Measurements from ENCODE around the gene MRPS27. TPM values are rescaled to one million over a fixed set of nuclear protein-coding genes. Genes with fewer than 3 reads are reported as not detected.

MRPS27 gene
- total and polyA plus RNA-seq, 9 of the 15 experiments (the other 6 are each of a cell fraction or from before 2014, with no cell fraction given) = 73.6 to 144 (median 106) TPM

DNA sequence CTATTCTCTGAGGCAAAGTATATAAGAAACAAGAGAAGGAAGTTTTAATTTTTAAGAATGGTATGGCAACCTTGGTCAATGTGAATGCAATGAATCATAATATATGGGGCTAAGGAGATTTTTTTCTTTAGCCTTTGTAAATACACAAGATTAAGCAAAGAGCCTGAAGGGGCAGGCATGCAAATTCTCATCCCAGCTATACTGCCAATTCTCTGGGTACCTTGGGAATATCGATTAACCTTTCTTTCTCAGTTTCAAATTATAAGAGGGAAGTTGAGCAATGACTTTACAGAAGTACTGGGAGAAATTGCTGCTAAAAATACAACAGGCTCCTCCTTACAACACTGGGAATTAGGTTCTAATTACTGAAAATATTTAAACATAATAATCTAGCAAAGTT lies 97.5 kb downstream of the MRPS27 start:
- Histone ChIP-seq H3K4me3 (no peak overlapping the region), H3K9me3 (replicated peaks; ENCODE audit: control insufficient read depth, insufficient read depth, low read depth, low read length) (no peaks in the 10 kb centered on the region), H3K79me2 (ENCODE audit: control insufficient read depth, insufficient read depth, low read length) (no peaks in the 10 kb centered on the region; the same call in 2 of the 3 replicates), H3K4me1 (replicated peaks in 1 of 2; ENCODE audit: control insufficient read depth in 2 of 2, insufficient read depth in 2 of 2, low read length in 2 of 2) (peaks cover 0 to 14% of the 10 kb centered on the region in 2 experiments; a peak in 3 of 5 replicates), H3K4me2 (ENCODE audit: insufficient read depth, low read length) (no peak overlapping the region), H3K27me3 (ENCODE audit: control insufficient read depth in 2 of 2, insufficient read depth in 2 of 2, low read length in 2 of 2) (no peaks in the 10 kb centered on the region), H3K9me1 (ENCODE audit: control insufficient read depth, insufficient read depth, low read length) (no peaks in the 10 kb centered on the region), H3K9ac (ENCODE audit: insufficient read depth in 1 of 2, low read depth in 2 of 2, low read length in 2 of 2) (no peak overlapping the region), H3K27ac (ENCODE audit: extremely low read depth, low read depth, low read length) (no peak overlapping the region), H2AFZ (ENCODE audit: low read depth, low read length) (no peak overlapping the region), H4K20me1 (replicated peaks; ENCODE audit: control insufficient read depth, insufficient read depth, low read length) (no peaks in the 10 kb centered on the region), H3K36me3 (ENCODE audit: control insufficient read depth, insufficient read depth, low read length) (peaks cover 99% of the 10 kb centered on the region)
- CTCF ChIA-PET (ENCODE audit: low intra/inter-chr PET ratio) = no interaction called here
- TF ChIP-seq HBP1 (CRISPR knock-in tag; IDR thresholded peaks at IDR 0.05) = no peak
- TF ChIP-seq EP400 (IDR thresholded peaks at IDR 0.05) = no peak
- TF ChIP-seq GATAD2B (IDR thresholded peaks at IDR 0.05; ENCODE audit: borderline replicate concordance) = no peak
- TF ChIP-seq TFE3 (CRISPR knock-in tag; IDR thresholded peaks at IDR 0.05) = no peak
- no peak for TF ChIP-seq ZNF354B (CRISPR knock-in tag; IDR thresholded peaks at IDR 0.05)
- TF ChIP-seq PURB (CRISPR knock-in tag; IDR thresholded peaks at IDR 0.05; ENCODE audit: low read depth) = no peak
- TF ChIP-seq ZHX1 (conservative IDR thresholded peaks at IDR 0.05; ENCODE audit: low read length) = no peak
- no peak for TF ChIP-seq EZH2 (IDR thresholded peaks at IDR 0.05; ENCODE audit: borderline replicate concordance, low read depth, low read length)
- no peak for TF ChIP-seq RCOR1 (IDR thresholded peaks at IDR 0.05; ENCODE audit: borderline replicate concordance in 1 of 2, low read depth in 2 of 2, low read length in 2 of 2)
- no peak for TF ChIP-seq ZNF444 (CRISPR knock-in tag; IDR thresholded peaks at IDR 0.05)
- TF ChIP-seq ZNF586 (CRISPR knock-in tag; conservative IDR thresholded peaks at IDR 0.05) = no peak
- 100% methylated on average over 1 of the region's 1 CpG for WGBS (ENCODE audit: insufficient coverage, low coverage, missing lambda C conversion rate)
- intact Hi-C loops (cut with micrococcal nuclease) = no loop called here
- no peak for FAIRE-seq
- BruUV-seq (replicated peaks) = no TSS peak
- in situ Hi-C loops (cut with MboI) = no loop called here
- no peak for DNase-seq (ENCODE audit: extremely low read depth in 1 of 4, low spot score in 3 of 4)
- no peak for ATAC-seq
- POLR2A ChIA-PET = interaction anchor here (1.5 kb wide), 1 partner anchor 9 kb away, joined by 7 read pairs; no protein-coding TSS in a partner anchor
